ENCODE data around the gene NFU1. TPM values are rescaled to one million over a fixed set of nuclear protein-coding genes. Genes with fewer than 3 reads are reported as not detected.

NFU1 gene
- total RNA-seq, 1 experiment from 2014 or later, result 38.2 TPM

DNA sequence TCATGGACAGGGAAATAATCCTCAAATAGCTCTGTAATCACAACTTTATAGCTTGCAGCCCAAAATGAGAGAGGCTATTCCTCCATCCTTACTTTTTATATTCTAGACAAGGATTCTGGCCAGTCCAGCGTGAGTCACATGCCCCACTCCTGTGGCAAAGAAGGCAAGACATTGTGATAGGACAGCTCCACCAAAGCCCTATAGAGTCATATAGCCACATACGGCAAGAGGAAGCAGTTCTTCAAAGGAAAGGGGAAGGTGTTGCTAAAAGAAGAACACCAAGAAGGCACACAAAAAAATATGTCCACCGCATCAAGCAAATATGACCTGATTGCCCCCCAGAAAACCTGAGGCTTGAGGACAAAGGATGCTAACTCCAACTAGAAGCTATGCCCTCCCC is 46.8 kb downstream of the NFU1 start:
- ChIA-PET CTCF (interaction anchor here (1.2 kb wide), 1 partner anchor 15 kb away, joined by 4 read pairs; no protein-coding TSS in a partner anchor), RAD21 (ENCODE audit: low non-redundant PET in 1 of 2, low total read pairs in 2 of 2, uncharacterized antibody in 2 of 2, unreplicated experiment in 2 of 2) (interaction anchor here in 1 of 2 experiments (0.5 kb wide), 1 partner anchor 258 kb away, joined by 5 read pairs; no protein-coding TSS in a partner anchor), POLR2A (no interaction called here)
- Histone ChIP-seq H3K9me3 (ENCODE audit: control insufficient read depth in 1 of 2, insufficient read depth in 1 of 2, low read depth in 1 of 2, low read length in 2 of 2) (no peaks in the 10 kb centered on the region), H3K27me3 (ENCODE audit: insufficient read depth, low read length) (no peaks in the 10 kb centered on the region), H3K27ac (ENCODE audit: low read depth, low read length) (no peak overlapping the region), H3K79me2 (ENCODE audit: insufficient read depth, low read length) (peaks cover 13% of the 10 kb centered on the region), H3K4me2 (ENCODE audit: low read length) (no peak overlapping the region), H2AFZ (ENCODE audit: low read depth, low read length, poor library complexity, severe bottlenecking) (no peak overlapping the region), H3K4me1 (ENCODE audit: control insufficient read depth in 1 of 2, insufficient read depth in 2 of 2, low read length in 2 of 2) (peaks cover 8 to 15% of the 10 kb centered on the region in 2 experiments; a peak in 3 of 4 replicates), H3K9me2 (ENCODE audit: insufficient read depth) (no peaks in the 10 kb centered on the region), H4K20me1 (ENCODE audit: insufficient read depth) (no peaks in the 10 kb centered on the region), H3K9ac (ENCODE audit: low read length) (no peak overlapping the region), H3K36me3 (ENCODE audit: control insufficient read depth in 1 of 2, insufficient read depth in 2 of 2, low read length in 2 of 2) (no peaks in the 10 kb centered on the region; a peak in 1 of 4 replicates), H3K4me3 (replicated peaks in 1 of 2; ENCODE audit: low read depth in 1 of 2, low read length in 2 of 2) (no peak overlapping the region)
- BruUV-seq (replicated peaks), result no TSS peak
- intact Hi-C loops (cut with micrococcal nuclease), result no loop called here
- TF ChIP-seq FOSL1 (IDR thresholded peaks at IDR 0.05; ENCODE audit: low read depth) (no peak), TCF7L2 (IDR thresholded peaks at IDR 0.05; ENCODE audit: borderline replicate concordance, extremely low read depth, insufficient read depth, insufficient read length) (no peak)
- TF ChIP-seq, protein P1, sequence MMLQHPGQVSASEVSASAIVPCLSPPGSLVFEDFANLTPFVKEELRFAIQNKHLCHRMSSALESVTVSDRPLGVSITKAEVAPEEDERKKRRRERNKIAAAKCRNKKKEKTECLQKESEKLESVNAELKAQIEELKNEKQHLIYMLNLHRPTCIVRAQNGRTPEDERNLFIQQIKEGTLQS (IDR thresholded peaks at IDR 0.05), result no peak
- DNase-seq (ENCODE audit: low read depth, low spot score), result no peak
- ATAC-seq, result no peak

DNA sequence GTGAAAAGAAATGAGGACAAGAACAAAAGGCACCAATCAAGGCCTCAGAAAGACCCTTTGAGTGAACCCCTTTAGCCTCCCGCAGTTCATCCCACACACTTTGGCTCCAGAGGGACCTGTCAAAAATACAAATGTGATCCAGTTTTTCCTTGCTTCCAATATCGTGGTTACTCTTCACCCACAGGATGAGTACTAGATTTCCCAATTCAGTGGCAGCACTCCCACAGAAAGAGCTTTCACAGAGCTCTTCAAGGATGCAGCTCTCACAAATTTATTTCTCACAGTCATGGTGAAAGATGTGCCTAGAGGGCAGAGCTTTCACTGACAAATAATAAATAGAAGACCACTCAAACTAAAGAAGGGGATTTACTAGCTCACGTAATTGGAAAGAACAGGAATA is 47.2 kb downstream of the NFU1 start:
- Histone ChIP-seq H3K79me2 (ENCODE audit: insufficient read depth, low read length) (peaks cover 17% of the 10 kb centered on the region), H3K36me3 (ENCODE audit: control insufficient read depth in 1 of 2, insufficient read depth in 2 of 2, low read length in 2 of 2) (no peaks in the 10 kb centered on the region)
- CTCF ChIA-PET, result interaction anchor here (1.2 kb wide), 1 partner anchor 14 kb away, joined by 4 read pairs; no protein-coding TSS in a partner anchor
- no peak for TF ChIP-seq EZH2 (IDR thresholded peaks at IDR 0.05)
- TF ChIP-seq, protein P2, sequence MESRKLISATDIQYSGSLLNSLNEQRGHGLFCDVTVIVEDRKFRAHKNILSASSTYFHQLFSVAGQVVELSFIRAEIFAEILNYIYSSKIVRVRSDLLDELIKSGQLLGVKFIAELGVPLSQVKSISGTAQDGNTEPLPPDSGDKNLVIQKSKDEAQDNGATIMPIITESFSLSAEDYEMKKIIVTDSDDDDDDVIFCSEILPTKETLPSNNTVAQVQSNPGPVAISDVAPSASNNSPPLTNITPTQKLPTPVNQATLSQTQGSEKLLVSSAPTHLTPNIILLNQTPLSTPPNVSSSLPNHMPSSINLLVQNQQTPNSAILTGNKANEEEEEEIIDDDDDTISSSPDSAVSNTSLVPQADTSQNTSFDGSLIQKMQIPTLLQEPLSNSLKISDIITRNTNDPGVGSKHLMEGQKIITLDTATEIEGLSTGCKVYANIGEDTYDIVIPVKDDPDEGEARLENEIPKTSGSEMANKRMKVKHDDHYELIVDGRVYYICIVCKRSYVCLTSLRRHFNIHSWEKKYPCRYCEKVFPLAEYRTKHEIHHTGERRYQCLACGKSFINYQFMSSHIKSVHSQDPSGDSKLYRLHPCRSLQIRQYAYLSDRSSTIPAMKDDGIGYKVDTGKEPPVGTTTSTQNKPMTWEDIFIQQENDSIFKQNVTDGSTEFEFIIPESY (IDR thresholded peaks at IDR 0.05; ENCODE audit: extremely low read depth, insufficient replicate concordance, low read length), result no peak
- TF ChIP-seq EGR1 (IDR thresholded peaks at IDR 0.05; ENCODE audit: low read depth), result no peak
- no peak for TF ChIP-seq EZH2phosphoT487 (IDR thresholded peaks at IDR 0.05; ENCODE audit: borderline replicate concordance)
- no peak for TF ChIP-seq YY1 (IDR thresholded peaks at IDR 0.05; ENCODE audit: extremely low read depth, insufficient replicate concordance, low read depth, low read length)
- TF ChIP-seq, protein P1 (IDR thresholded peaks at IDR 0.05), result no peak
- no peak for TF ChIP-seq ZFX (IDR thresholded peaks at IDR 0.05)
- TF ChIP-seq RAD21 (IDR thresholded peaks at IDR 0.05; ENCODE audit: low read depth), result no peak
- TF ChIP-seq, protein P3, sequence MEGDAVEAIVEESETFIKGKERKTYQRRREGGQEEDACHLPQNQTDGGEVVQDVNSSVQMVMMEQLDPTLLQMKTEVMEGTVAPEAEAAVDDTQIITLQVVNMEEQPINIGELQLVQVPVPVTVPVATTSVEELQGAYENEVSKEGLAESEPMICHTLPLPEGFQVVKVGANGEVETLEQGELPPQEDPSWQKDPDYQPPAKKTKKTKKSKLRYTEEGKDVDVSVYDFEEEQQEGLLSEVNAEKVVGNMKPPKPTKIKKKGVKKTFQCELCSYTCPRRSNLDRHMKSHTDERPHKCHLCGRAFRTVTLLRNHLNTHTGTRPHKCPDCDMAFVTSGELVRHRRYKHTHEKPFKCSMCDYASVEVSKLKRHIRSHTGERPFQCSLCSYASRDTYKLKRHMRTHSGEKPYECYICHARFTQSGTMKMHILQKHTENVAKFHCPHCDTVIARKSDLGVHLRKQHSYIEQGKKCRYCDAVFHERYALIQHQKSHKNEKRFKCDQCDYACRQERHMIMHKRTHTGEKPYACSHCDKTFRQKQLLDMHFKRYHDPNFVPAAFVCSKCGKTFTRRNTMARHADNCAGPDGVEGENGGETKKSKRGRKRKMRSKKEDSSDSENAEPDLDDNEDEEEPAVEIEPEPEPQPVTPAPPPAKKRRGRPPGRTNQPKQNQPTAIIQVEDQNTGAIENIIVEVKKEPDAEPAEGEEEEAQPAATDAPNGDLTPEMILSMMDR (IDR thresholded peaks at IDR 0.05 in 2 of 3, conservative IDR thresholded peaks at IDR 0.05 in 1 of 3; ENCODE audit: borderline replicate concordance in 1 of 3, insufficient read depth in 1 of 3, low read depth in 2 of 3, low read length in 2 of 3), result no peak
- TF ChIP-seq POLR2A (IDR thresholded peaks at IDR 0.05; ENCODE audit: borderline replicate concordance, extremely low read depth, insufficient read depth, insufficient read length), result no peak
- TF ChIP-seq ZNF274 (IDR thresholded peaks at IDR 0.05; ENCODE audit: low read depth, low read length), result no peak

More for the DNA sequence above, 47.2 kb downstream of the NFU1 start:
- DNase-seq (ENCODE audit: low read depth, low spot score) (no peak), ATAC-seq (no peak)
- Histone ChIP-seq H3K27me3 (ENCODE audit: insufficient read depth, low read length) (no peaks in the 10 kb centered on the region), H3K4me3 (replicated peaks in 1 of 2; ENCODE audit: low read depth in 1 of 2, low read length in 2 of 2) (no peak overlapping the region), H3K4me2 (ENCODE audit: low read length) (no peak overlapping the region), H4K20me1 (ENCODE audit: insufficient read depth) (no peaks in the 10 kb centered on the region), H3K4me1 (ENCODE audit: control insufficient read depth in 1 of 2, insufficient read depth in 2 of 2, low read length in 2 of 2) (peaks cover 8 to 15% of the 10 kb centered on the region in 2 experiments; a peak in 3 of 4 replicates), H3K27ac (ENCODE audit: low read depth, low read length) (no peak overlapping the region), H3K9me2 (ENCODE audit: insufficient read depth) (no peaks in the 10 kb centered on the region), H3K9me3 (ENCODE audit: control insufficient read depth in 1 of 2, insufficient read depth in 1 of 2, low read depth in 1 of 2, low read length in 2 of 2) (no peaks in the 10 kb centered on the region), H3K9ac (ENCODE audit: low read length) (no peak overlapping the region), H2AFZ (ENCODE audit: low read depth, low read length, poor library complexity, severe bottlenecking) (no peak overlapping the region)
- RAD21 ChIA-PET (ENCODE audit: low non-redundant PET in 1 of 2, low total read pairs in 2 of 2, uncharacterized antibody in 2 of 2, unreplicated experiment in 2 of 2), result no interaction called here
- intact Hi-C loops (cut with micrococcal nuclease), result no loop called here
- BruUV-seq (replicated peaks), result no TSS peak
- POLR2A ChIA-PET, result no interaction called here
